Measurements from ENCODE around the gene SLC22A16.

The SLC22A16 gene

GRCh38 chr6:110414669-110415068 lies 61.7 kb downstream of the SLC22A16 start:
- DNase-seq (ENCODE audit: low read depth), result no peak
- no peak overlapping the region for H3K4me3 ChIP-seq (ENCODE audit: low read depth, low read length)
- no peak for TF ChIP-seq MYC (IDR thresholded peaks at IDR 0.05; ENCODE audit: low read depth, low read length)
- TF ChIP-seq, protein P1, sequence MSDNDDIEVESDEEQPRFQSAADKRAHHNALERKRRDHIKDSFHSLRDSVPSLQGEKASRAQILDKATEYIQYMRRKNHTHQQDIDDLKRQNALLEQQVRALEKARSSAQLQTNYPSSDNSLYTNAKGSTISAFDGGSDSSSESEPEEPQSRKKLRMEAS (IDR thresholded peaks at IDR 0.05; ENCODE audit: low read depth, low read length), result no peak
- TF ChIP-seq, protein P2, sequence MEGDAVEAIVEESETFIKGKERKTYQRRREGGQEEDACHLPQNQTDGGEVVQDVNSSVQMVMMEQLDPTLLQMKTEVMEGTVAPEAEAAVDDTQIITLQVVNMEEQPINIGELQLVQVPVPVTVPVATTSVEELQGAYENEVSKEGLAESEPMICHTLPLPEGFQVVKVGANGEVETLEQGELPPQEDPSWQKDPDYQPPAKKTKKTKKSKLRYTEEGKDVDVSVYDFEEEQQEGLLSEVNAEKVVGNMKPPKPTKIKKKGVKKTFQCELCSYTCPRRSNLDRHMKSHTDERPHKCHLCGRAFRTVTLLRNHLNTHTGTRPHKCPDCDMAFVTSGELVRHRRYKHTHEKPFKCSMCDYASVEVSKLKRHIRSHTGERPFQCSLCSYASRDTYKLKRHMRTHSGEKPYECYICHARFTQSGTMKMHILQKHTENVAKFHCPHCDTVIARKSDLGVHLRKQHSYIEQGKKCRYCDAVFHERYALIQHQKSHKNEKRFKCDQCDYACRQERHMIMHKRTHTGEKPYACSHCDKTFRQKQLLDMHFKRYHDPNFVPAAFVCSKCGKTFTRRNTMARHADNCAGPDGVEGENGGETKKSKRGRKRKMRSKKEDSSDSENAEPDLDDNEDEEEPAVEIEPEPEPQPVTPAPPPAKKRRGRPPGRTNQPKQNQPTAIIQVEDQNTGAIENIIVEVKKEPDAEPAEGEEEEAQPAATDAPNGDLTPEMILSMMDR (IDR thresholded peaks at IDR 0.05; ENCODE audit: low read depth, low read length), result no peak
- TF ChIP-seq POLR2A (IDR thresholded peaks at IDR 0.05; ENCODE audit: extremely low read depth, insufficient read length), result no peak

- no peak overlapping the region for H3K4me3 ChIP-seq (ENCODE audit: low read depth, low read length)
- TF ChIP-seq, protein P2 (IDR thresholded peaks at IDR 0.05; ENCODE audit: low read depth, low read length), result no peak
- TF ChIP-seq, protein P1 (IDR thresholded peaks at IDR 0.05; ENCODE audit: low read depth, low read length), result no peak; the same call in 1 of the 2 replicates
- TF ChIP-seq MYC (IDR thresholded peaks at IDR 0.05; ENCODE audit: low read depth, low read length), result no peak
- TF ChIP-seq POLR2A (IDR thresholded peaks at IDR 0.05; ENCODE audit: extremely low read depth, insufficient read length), result no peak
- no peak for DNase-seq (ENCODE audit: low read depth)
Measured at GRCh38 chr6:110412360-110412759, 64.1 kb downstream of the SLC22A16 start.

DNA sequence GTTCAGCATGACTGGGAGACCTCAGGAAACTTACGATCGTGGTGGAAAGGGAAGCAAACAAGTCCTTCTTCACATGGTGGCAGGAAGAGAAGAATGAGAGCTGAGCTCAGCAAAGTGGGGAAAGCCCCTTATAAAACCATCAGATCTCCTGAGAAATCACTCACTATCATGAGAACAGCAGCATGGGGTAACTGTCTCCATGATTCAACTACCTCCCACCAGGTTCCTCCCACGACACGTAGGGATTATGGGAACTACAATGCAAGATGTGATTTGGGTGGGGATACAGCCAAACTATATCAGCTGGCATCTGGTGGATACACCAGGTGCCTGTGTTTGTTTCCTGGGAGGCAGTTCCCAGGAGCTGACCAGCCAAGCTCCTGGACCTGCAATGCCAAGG lies 65.9 kb downstream of the SLC22A16 start:
- H3K4me3 ChIP-seq (ENCODE audit: low read depth, low read length), result no peak overlapping the region
- TF ChIP-seq, protein P1 (IDR thresholded peaks at IDR 0.05; ENCODE audit: low read depth, low read length), result no peak
- TF ChIP-seq MYC (IDR thresholded peaks at IDR 0.05; ENCODE audit: low read depth, low read length) (no peak), POLR2A (IDR thresholded peaks at IDR 0.05; ENCODE audit: extremely low read depth, insufficient read length) (no peak)
- TF ChIP-seq, protein P2 (IDR thresholded peaks at IDR 0.05; ENCODE audit: low read depth, low read length), result no peak
- DNase-seq (ENCODE audit: low read depth), result no peak

- TF ChIP-seq MYC (IDR thresholded peaks at IDR 0.05; ENCODE audit: low read depth, low read length) (no peak), POLR2A (IDR thresholded peaks at IDR 0.05; ENCODE audit: extremely low read depth, insufficient read length) (no peak)
- TF ChIP-seq, protein P1 (IDR thresholded peaks at IDR 0.05; ENCODE audit: low read depth, low read length), result no peak
- TF ChIP-seq, protein P2 (IDR thresholded peaks at IDR 0.05; ENCODE audit: low read depth, low read length), result no peak
- no peak for DNase-seq (ENCODE audit: low read depth)
- H3K4me3 ChIP-seq (ENCODE audit: low read depth, low read length), result no peak overlapping the region
Measured at GRCh38 chr6:110409794-110410193, 66.6 kb downstream of the SLC22A16 start.

DNA sequence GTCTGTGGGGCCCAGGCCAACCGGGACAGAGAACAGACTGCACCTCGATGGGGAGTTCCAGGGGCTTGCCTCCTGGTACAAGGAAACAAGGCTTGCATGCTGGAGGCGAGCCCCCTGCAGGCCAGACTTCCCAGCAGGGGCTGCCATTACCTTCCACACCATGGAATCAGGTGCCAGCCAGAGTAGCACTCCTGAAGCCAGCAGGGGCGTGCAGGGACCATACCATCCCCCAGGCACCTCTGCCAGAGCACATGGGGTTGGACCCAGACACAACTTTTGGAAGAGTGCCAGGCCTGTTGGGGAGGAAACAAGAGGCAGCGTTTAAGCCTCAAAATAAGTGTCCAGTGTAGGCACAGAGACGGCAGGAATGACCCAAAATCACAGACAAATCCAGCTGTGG lies 67.5 kb downstream of the SLC22A16 start:
- DNase-seq (ENCODE audit: low read depth), result no peak
- no peak for TF ChIP-seq POLR2A (IDR thresholded peaks at IDR 0.05; ENCODE audit: extremely low read depth, insufficient read length)
- TF ChIP-seq, protein P1 (IDR thresholded peaks at IDR 0.05; ENCODE audit: low read depth, low read length), result no peak
- TF ChIP-seq MYC (IDR thresholded peaks at IDR 0.05; ENCODE audit: low read depth, low read length), result no peak
- TF ChIP-seq, protein P2 (IDR thresholded peaks at IDR 0.05; ENCODE audit: low read depth, low read length), result no peak
- no peak overlapping the region for H3K4me3 ChIP-seq (ENCODE audit: low read depth, low read length)

Measured in NB4 (cell line).